Left kidney (tissue), 2 donors: Measurements from ENCODE around the gene TBC1D4. TPM values are rescaled to one million over a fixed set of nuclear protein-coding genes. Genes with fewer than 3 reads are reported as not detected.
"Not testable (repeated sequence)": the region's sequence is repeated elsewhere in the genome, so short reads cannot be mapped to it uniquely, and the experiment has no call there.

Experiments used
- DNase-seq: peaks from one replicate; pipeline ENCODE4 v3.0.0-alpha.2; 2013
- polyA plus RNA-seq: library from polyadenylated mRNA; unstranded; fragments of 120-200 nt; gene quantifications from one replicate; pipeline ENCODE4 v1.2.1, GENCODE V29; 2013; ENCODE audit not compliant: insufficient read length

Gene TBC1D4
- polyA plus RNA-seq, 1 donor = 59.5 TPM

DNA sequence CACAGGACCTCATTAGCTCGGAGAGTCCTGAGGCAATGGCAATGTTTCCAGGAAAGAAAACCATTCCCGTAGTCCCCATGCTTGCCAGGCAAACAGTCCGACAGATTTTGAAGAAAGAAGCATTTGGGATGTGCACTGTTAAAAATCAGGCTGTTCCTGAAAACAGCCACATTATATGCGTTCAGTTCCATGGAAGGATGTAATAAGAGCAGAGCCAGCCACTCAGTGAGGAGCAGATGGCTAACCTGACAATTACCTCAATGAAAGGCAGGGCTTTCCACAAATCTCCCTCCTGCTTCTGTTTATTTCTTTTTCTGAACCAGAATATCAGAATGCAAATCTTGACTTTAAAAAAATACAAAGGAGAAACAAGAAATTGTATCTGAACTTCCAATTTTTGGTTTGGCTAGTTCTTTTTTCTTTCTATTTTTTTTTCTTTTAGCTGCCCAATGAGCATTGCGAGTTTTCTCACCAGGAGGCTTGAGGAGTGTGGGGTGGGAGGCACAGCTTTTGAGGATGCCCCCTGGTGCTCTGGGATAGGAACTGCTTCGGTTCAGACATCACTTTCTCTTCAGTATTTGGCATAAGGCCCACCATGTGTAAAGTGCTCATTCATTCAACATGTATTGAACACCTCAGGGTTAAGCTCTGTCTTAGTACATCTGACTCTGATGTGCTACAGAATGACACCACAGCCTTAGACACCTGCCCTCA lies 124.2 kb downstream of the TBC1D4 start:
- DNase-seq = no peak

DNA sequence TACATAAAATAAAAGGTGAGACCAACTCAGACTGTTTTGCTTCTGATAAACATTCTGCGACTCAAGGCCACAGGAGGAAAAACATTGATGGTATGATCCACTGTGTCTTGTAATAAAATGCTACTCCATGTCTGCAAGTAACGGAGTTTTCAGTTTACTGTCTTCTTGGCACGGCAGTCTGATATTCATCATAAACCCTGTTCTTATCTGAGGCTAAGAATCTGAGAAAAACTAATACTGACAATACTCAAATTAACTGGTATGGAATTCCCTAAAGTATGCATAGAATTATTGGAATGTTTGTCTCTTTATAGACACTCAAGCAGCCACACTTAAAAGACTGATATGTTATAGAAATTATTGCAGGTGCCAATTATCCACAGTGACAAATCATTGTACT lies 125.5 kb downstream of the TBC1D4 start:
- no peak for DNase-seq

- no peak for DNase-seq
Observed at GRCh38 chr13:75355609-75356008, 126.4 kb downstream of the TBC1D4 start.

GRCh38 chr13:75353781-75354193 lies 128.2 kb downstream of the TBC1D4 start:
- DNase-seq = no peak

GRCh38 chr13:75352641-75353327 lies 129.2 kb downstream of the TBC1D4 start:
- DNase-seq = no peak

- not testable (repeated sequence) for DNase-seq
Observed at GRCh38 chr13:75351538-75351937, 130.4 kb downstream of the TBC1D4 start.

- no peak for DNase-seq
Observed at GRCh38 chr13:75347925-75348324, 134.0 kb downstream of the TBC1D4 start.

DNA sequence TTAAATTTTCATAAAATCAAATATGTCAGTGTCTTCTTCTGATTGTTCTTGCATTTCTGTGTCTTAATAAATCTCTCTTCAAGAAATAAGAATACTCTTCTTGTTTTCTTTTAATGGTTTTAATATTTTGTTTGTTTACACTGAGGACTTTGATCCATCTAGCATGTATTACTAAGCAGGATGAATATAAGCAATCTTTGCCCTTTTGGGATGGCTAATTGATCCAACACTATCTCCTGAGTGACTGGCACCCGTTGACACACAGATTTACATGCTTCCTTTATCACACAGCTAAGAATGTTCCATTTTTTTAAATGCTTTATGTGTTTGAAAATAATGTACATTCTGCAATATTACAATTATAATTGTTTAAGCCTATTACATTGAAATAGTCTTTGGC lies 134.5 kb downstream of the TBC1D4 start:
- DNase-seq = no peak

GRCh38 chr13:75345193-75345592 lies 136.8 kb downstream of the TBC1D4 start:
- no peak for DNase-seq

- DNase-seq = no peak
Observed at GRCh38 chr13:75341028-75341427, 140.9 kb downstream of the TBC1D4 start.

DNA sequence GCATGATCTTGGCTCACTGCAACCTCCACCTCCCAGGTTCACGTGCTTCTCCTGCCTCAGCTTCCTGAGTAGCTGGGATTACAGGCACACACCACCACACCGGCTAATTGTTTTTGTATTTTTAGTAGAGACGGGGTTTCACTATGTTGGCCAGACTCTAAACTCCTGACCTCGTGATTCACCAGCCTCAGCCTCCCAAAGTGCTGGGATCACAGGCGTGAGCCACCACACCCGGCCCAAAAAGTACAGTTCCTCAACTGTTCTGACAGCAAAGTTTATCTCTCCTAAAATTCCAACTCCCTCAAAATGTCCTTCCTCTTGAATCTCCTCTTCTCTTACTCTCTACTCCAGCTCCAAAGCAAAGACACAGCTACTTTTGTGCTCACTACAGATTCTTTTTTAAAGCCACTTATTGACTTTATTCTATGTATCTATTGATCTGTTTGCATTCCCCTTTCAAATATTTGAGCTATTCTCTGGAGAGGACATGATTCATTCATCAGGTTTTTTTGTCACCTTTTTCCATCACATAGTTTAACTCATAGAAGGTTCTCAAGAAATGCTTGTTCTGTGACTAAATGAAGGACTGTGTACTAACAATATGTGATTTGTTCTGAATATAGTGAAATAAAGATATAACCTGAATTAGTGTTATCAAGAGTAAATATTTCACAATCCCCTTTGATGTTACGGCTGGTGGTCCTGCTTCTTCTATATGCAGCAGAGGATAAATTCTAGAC lies 142.2 kb downstream of the TBC1D4 start:
- DNase-seq = no peak

DNA sequence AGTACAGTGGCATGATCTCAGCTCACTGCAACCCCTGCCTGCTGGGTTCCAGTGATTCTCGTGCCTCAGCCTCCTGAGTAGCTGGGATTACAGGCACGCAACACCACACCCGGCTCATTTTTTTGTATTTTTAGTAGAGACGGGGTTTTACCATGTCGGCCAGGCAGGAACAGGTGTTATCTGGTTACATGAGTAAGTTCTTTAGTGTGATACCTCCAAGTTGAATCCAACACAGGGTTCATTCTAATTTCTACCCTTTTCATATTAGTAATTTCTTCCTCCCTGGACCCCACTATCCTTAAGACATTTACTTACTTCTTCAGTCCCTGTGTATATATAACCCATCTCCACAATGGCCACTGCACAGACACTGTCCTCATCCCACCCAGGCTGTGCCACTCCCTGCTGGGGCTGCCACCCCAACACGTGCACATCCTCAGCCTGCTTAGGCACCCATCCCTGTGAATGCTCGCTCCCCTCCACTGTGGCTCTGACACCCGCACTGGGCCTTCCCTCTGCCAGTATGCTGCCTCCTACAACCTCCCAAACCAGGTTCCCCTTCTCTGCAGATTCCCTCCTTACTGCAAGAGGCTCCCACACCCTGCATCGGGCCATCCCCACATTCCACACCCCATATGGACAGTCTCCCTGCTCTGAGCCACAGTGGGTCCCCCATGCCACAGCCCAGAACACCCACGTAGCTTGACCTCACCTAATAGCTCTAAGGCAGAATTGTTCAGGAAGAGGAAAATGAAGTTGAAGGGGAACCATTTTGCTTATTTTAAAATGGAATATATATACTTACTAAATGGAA lies 147.1 kb downstream of the TBC1D4 start:
- no peak for DNase-seq

GRCh38 chr13:75333103-75333502 lies 148.9 kb downstream of the TBC1D4 start:
- no peak for DNase-seq

DNA sequence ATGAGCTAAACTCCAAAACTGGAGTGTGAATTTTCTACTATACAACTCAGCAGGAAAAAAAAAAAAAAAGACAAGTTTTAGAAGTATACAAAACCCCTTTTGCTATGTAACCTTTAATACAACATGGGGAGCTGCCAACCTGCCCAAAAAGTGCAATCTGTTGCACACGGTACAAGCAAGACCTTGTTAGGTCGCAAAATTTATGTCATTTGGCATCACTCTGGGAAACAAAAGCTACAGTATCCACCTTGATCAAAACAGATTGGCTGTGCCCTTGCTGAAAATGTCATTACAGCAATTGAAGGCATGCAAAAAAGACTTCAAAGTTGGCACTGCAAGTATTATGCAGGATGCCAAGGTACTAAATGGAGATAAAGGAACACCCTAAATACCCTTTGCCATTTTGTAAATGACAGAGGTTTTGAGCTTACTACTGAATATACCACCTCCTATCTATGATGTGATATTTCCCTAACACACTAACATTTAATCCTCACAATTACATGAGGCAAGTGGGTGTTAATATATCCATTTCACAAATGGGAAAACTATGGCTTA lies 150.1 kb downstream of the TBC1D4 start:
- no peak for DNase-seq

GRCh38 chr13:75330770-75331169 lies 151.2 kb downstream of the TBC1D4 start:
- no peak for DNase-seq

DNA sequence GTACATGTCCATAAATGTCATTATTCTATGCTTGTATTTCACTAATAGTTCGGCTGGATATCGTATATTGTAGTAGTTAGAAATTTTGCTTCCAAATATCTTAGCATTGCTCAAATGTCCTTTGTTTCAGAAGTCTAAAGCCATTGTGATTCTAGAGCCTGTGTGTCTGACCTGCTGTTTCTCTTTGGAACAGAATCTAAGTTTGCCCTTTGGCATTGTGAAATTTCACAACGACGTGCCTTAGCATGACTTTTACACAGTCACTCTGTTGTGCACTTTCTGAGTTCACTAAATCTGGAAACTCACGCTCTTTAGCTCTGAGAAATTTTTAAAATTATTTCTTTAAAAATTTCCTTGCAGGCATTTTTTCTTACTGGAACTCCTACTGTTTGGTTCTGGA lies 152.2 kb downstream of the TBC1D4 start:
- DNase-seq = no peak

DNA sequence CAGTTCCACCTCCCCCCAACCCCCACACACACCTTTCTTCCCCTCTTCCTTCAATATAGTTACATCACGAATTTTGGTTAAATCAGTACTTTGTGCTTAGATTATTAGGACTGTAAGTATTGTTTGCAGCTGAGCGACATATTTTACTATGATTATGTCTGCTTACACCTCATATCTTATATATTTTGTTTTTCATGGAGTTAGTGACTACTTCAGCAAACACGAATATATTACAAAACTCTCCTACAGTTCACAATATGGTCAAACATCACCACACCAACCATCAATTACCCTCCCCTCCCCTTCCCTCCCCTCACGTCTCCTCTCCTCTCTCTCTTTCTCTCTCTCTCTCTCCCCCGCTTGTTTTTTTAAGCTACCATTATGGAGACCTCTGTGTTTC lies 152.9 kb downstream of the TBC1D4 start:
- no peak for DNase-seq

DNA sequence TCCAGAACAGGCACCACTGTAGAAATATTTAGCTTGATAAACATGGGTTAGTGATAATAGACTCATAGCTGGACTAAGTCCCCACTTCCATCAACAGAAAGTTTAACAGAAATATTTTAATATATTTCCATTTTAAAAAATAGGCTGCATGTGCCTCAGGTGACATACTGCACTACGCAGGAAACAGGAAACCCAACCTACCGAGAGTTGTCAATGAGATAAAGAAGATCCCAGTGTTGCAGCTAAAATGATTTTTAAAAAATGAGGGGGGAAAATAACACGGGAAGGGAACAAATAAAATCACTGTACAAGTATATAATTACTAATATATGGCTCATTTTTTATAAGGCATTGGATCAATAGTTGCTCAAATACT lies 154.8 kb downstream of the TBC1D4 start:
- DNase-seq = no peak

- no peak for DNase-seq
Observed at GRCh38 chr13:75326173-75327134, 155.5 kb downstream of the TBC1D4 start.

- DNase-seq = no peak
Observed at GRCh38 chr13:75325711-75326110, 156.3 kb downstream of the TBC1D4 start.

- DNase-seq = no peak
Observed at GRCh38 chr13:75324413-75324940, 157.5 kb downstream of the TBC1D4 start.
